ENCODE data around the gene SUMF2.
"Not testable (repeated sequence)": the region's sequence is repeated elsewhere in the genome, so short reads cannot be mapped to it uniquely, and the experiment has no call there.

DNA sequence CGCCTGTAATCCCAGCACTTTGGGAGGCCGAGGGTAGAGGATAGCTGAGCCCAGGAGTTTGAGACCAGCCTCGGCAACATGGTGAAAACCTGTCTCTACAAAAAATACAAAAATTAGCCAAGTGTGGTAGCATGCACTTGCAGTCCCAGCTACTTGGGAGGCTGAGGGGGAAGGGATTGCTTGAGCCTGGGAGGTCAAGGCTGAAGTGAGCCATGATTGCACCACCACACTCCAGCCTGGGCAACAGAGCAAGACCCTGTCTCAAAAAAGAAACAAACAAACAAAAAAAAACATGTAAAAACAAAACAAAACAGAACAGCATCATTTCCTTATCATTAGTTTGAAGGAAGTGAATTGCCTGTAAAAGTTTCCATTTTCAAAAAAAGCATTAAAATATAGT, 48.2 kb downstream of the SUMF2 start:
- not testable (repeated sequence) for TF ChIP-seq EZH2 (IDR thresholded peaks at IDR 0.05; ENCODE audit: insufficient read depth, low read length)
- TF ChIP-seq, protein P1, sequence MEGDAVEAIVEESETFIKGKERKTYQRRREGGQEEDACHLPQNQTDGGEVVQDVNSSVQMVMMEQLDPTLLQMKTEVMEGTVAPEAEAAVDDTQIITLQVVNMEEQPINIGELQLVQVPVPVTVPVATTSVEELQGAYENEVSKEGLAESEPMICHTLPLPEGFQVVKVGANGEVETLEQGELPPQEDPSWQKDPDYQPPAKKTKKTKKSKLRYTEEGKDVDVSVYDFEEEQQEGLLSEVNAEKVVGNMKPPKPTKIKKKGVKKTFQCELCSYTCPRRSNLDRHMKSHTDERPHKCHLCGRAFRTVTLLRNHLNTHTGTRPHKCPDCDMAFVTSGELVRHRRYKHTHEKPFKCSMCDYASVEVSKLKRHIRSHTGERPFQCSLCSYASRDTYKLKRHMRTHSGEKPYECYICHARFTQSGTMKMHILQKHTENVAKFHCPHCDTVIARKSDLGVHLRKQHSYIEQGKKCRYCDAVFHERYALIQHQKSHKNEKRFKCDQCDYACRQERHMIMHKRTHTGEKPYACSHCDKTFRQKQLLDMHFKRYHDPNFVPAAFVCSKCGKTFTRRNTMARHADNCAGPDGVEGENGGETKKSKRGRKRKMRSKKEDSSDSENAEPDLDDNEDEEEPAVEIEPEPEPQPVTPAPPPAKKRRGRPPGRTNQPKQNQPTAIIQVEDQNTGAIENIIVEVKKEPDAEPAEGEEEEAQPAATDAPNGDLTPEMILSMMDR (IDR thresholded peaks at IDR 0.05; ENCODE audit: insufficient read depth, low read depth, low read length): not testable (repeated sequence)
